ENCODE measurements around the gene SRP9. TPM values are rescaled to one million over a fixed set of nuclear protein-coding genes. Genes with fewer than 3 reads are reported as not detected.
"Not testable (repeated sequence)": the region's sequence is repeated elsewhere in the genome, so short reads cannot be mapped to it uniquely, and the experiment has no call there.

SRP9 gene
- total RNA-seq, 1 donor from 2014 or later: 156 TPM

DNA sequence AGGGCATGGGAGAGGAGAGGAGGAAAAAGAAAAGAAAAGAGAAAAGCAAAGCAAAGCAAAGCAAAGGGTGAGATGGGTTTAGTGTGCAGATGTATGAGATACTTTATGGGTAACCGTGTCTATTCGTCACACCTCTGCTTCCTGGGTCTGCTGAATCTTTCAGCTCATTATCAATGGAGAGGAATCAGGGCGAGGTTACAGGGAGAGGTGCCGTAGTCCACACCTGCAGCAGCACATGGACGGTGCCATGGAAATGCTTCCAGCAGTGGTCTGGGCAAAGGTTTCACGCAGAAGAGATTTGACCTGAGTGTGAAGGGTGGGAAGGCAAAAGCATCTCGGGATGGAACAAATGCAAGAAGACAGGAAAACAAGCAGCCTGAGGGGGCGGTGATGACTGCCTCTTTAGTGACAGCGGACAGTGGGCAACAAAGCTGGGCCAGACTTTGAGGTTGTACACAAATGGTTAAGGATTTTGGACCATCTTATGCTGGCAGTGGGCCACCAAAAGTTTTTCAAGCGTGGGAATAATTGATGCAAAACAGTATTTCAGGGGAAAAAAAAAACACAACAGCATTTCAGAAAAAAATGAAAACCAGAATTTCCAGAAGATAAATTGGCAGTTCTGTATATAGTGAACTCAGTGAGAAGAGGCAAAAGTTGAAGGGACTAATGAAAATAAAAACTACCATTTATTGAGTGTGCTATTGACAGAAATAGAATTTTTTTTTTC is 19.5 kb upstream of the SRP9 start:
- ATAC-seq: no peak

DNA sequence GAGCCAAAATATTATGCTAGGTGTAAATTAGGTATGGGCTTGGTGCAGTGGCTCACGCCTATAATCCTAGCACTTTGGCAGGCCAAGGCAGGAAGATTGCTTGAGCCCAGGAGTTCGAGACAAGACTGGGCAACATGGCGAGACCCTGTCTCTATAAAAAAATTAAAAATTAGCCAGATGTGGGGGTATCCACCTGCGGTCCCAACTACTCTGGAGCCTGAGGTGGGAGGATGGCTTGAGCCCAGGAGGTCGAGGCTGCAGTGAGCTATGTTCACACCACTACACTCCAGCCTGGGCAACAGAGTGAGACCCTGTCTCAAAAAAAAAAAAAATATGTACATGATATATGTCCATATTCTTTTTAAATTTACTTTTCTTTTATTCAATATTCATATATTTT is 17.7 kb upstream of the SRP9 start:
- ATAC-seq: not testable (repeated sequence)

DNA sequence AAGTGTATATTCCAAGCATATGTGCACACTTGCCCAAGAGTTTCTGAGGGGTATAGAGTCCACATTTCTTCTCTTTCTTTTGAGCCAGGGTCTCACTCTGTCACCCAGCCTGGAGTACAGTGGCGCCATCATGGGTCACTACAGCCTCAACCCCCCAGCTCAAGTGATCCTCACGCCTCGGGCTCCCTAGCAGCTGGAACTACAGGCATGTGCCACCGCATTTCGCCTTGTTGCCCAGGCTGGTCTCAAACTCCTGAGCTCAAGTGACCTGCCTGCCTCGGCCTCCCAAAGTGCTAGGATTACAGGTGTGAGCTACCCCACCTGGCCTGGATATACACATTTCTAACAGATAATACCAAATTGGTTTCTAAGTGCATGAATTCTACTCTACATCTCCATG is 17.1 kb upstream of the SRP9 start:
- ATAC-seq: no peak

DNA sequence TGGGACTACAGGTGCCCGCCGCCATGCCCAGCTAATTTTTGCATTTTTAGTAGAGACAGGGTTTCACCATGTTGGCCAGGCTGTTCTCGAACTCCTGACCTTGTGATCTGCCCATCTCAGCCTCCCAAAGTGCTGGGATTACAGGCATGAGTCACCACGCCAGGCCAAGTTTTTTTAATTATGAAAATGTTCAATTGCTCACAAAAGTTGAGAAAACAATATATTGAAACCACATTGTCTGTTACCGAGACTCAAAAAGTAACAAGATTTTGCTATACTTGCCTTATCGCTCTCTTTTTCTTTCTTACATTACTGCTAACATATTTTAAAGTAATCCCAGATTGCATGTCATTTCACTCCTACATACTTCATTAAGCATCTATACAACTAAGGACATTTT is 16.2 kb upstream of the SRP9 start:
- not testable (repeated sequence) for ATAC-seq

DNA sequence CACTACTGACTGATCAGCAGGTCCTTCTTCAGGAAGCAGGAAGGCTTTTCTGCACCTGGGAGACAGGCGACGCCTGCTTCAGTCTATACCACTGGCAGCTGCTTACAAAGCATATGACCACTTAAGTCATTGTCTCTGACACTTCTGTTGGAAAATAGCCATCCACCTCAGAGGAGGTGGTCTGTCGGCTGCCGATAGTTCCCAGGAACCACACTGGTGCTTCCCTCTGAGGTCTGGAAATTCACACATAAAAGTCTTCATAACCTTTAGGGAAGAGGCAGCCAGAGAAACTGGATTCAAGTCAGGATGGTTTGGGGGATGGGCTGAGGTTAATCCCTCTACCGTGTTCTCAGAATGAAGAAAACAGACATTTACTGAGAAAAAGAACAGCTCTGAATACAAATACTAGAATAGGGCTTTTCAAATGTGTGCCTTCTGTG is 15.6 kb upstream of the SRP9 start:
- no peak for ATAC-seq

DNA sequence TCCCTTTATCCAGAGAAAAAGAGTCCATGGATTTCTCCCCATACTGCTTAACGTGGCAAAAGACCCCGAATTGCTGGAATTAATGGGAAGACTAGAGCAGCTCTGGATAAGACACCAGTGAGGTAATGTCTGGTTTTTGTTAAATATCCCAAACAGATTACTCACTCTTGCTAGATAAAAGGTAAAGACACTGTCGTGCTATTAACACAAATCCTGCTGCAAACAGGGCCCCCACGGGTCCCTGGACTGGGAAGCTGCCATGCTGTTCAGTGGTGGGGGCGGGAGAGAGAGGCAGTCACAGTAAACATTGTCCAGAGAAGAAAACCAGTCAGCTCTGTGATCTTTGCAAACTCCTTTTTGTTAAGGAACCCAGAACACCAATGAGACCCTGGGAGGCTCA is 15.2 kb upstream of the SRP9 start:
- no peak for ATAC-seq

DNA sequence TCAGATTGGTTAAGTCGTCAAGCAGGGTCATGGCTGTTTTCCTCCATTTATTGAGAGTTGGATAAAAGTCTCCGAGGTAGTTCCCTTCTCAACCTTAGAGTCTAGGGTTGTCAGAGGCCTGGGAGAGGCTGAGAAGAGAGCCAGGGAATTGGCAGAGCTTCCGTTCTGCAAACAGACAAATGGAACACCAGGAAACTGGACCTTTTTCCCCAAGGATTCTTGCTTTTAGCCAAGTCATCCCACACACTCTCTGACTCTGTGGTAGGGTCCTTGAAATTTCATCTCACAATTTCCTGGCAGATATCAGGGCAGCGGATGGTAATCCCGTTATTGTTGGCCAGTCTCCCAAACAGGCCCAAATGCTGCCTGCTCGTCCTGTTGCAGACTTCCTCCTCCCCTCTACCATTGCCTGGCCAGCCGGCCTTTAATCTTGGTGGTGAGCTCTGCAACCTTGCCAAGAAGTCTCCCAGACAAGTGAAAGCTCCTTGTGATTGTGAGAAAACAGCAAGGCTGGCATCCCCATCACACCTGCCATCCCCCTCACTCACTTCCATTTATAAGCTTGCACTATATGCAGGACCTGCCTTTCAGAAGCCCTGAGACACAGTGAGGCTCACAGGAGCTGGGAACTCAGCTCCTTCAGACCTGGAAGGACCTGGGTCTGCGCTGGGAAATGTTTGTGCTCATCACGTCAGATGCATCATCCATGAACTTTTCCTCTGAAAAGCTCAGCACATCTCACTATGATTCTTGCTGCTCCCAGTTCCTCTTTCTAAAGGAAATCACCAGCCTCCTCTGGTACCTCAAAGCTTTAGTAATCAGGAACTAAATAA is 13.7 kb upstream of the SRP9 start:
- ATAC-seq: no peak

DNA sequence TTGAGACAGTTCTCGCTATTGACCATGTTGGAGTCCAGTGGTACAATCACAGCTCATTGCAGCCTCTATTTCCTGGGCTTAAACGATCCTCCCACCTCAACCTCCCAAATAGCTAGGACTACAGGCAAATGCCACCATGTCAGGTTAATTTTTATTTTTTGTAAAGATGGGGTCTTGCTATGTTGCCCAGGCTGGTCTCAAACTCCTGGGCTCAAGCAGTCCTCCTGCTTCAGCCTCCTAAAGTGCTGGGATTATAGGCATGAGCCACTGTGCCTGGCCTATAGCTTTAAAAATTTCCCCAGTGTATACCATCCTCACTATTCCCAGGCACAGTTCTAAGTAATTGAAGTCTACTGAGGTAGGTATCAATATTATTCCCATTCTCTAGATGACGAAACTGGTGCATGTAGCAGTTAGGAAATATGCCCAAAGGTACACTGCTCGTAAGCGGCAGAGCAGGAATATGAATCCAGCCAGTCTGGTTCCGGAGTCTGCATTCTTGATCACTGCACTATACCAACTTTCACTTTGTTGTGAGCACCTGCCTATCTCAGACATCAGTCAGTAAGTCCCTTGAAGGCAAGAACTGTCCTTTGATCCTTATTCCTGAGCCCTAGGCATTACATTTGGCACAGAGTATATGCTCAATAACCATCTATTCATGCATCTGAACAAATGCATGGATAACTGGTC is 11.5 kb upstream of the SRP9 start:
- peak; percentile 84 for ATAC-seq

DNA sequence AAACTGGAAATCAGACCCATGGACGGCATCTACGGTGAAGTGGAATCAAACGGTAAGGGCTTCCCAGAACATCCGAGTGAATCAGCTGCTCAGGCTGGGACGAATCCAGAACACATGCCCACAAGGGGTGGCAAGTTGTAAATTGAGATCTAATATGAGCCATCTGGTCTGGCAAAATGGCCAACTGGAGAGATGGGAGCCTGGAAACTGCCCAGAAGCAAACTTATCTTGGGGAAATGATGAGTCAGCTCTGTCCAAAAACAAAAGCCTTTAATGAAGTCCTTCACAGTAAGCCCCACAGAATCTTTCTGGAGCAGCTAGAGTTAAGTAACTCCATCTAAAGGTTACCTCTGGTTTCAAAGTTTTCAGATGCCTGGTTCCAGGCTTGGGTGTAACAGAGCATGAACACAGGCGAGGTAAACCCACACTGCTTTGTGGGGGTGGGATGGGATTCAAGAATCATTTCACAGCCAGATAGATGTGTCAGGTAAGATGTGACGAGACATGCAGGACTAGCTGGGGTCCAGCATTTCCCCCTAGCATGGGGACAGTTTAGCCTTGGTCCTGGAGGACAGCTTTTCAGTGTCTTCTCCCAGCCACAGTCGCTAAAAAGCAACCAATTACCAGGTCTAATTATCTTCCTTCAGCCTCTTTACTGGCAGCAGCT is 10.5 kb upstream of the SRP9 start:
- ATAC-seq: peak; percentile 11

DNA sequence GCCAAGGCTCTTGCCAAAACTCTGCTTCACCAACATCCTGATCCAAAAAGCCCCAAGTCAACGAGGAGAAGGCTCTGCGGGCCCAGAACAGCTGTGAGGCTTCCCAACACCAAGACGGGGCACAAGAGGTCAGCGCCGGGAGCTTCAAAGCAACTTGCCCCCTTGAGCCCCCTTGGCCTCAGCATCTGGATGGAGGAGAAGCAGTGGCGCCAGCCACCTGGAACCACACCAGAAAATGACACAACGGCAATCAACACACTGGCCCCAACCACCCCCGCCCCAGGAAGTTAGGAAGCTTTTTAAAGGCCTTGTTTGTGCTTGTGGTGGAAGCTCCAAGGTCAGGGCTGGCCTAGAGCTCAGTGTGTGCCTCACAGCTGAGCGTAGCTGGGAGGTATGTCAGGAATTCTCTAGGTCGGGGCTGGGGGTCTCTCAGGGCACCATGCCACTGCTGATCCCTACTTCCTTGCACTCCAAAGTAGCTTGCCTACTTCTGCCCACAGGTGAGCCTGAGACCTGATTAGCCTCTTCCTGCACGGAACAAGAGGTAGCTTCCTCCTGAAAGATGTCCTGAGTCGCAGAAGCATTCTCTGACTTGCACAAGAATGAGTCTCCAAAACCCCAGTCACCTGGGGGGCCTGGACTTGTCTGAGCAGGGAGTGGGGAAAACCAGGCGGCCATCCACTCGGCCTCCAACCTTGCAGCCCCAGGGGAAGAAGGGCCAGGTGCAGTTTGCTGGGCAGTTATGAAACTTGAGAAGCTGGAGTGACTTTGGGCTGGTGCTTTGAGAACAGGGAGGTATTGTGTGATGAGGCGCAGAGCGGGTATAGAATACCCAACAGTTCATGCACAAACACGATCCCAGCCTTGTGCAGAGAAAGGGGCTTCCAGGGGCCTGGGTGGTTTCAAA is 9.7 kb upstream of the SRP9 start:
- ATAC-seq: no peak

DNA sequence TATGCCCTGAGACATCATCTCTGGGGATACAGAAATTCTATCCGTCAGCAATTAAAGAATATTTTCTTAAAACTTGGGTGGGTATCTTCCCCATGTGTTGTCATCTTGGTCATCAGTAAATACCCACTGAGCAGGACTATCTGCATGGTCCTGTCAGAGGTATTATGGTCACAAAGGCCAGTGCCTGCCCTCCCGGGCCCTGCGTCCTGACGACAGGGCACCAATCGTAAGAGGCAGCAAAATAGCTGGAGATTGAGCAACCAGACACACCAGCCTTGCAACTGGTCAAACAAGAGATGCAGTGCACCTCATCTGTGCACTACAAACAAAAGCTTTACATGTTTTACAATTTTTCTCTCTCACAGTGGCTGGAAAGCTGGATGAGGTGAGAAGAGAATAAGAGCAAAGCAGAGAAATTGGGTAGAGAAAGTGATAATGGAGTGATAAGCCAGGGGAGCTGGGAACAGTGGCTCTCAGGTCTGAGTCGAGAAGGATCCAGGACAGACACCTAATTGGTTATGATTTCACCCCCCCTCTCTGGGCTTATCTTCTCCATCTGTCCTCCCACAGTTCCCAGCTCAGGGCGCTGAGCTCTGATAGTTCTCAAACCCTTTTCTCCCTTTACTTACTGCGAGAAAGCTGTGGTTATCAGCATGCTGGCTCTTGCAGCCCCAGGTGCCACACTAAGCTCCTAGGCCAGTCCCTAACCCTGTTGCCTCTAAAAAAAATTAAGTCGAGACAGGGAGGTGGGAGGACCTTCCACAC is 8.8 kb upstream of the SRP9 start:
- peak; percentile 21 for ATAC-seq

DNA sequence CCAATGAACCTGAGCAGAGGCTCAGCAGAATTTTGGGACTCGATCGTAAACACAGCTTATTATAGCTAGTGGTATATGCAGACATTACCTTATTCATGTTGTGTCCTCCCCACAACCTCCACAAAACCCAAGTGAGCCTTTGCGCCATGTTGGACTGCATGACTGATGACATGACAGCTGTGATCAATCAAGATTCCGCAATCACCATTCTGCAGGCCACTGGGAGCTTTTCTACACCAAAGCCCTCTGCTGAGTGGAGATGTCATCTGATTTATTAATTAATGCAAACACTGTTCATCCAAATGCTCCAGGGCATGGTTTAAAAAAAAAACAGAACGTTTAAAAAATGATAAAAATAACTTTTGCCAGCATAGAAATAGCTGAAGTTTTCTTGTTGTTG is 7.9 kb upstream of the SRP9 start:
- ATAC-seq: no peak

DNA sequence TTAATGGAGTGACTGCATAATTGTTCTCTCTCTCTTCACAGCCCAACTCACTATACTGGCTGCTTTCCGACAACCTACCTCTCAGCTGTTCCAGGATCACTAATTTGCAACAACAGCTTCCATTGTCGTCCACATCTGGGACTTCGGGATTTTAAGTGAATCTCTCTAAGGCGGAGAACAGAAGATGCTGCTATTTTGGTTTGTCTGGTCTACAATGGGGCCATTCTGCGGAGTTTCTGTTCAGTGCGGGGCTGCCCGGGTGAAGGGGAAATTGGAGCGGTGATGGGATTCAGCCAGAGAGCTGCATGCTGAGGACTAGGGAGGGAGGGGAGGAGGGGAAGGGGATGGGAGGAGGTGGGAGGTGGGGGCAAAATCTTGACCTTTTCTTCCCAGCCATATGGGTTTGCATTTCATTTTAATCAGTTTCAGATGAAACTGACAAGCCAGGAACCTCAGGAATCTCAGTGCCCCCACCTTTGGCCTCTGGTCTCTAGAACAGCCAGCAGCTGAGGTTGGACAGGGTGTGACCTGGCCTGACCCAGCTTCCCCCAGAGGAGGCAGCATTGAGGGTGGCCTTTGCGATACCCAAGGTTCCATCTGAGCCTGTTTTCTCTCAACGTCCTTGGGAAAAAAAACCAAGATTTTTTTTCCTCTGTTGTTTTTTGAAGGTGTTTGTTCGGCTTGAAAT is 6.9 kb upstream of the SRP9 start:
- ATAC-seq: no peak

DNA sequence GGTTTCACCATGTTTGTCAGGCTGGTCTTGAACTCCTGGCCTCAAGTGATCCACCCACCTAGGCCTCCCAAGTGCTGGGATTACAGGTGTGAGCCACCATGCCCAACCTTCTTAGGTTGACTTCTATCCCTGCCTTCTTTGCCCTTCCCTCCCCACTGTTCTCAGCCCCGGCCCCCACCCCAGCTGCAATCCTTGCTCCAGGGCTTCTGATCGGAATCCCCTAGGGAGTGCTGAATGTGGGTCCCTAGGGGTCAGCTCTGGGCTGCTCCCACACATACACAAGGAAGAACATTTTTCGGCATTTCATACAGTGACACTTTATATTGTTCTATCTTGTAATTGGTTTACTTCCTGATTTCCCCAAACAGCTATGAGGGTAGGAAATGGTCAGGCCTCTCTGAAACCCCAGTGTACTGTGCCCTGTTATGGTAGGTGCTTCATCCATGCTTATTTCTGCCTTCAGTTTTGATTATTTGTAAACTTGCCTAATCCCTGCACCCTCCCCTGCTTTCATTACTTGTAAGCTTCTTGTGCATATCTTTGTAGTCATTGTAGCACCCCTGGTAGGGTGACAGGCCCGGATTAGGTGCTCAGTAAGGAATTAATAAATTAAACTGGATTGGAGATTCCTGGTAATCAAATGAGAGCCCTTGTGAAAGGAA is 5.8 kb upstream of the SRP9 start:
- ATAC-seq: no peak

DNA sequence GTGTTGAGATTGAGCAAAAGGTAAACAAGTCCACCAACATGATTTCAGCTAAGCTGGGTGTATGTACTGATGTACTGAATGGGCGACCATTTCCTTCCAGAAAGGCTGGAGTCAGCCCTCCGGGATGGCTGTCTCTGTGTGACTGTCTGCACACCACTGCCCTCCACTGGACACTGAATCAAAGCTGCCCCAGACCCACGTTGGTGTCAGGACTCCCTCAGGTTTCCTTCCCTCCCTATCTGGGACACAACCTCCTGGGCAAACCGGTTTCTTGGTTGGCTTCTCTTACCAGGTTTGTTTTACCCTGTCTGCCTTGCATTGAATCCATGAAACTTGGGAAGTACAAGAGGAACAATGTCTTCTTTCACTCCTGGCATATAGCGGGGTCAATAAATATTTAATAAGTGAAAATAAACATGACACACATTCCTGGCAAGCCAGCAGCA is 5.3 kb upstream of the SRP9 start:
- ATAC-seq: peak; percentile 95

DNA sequence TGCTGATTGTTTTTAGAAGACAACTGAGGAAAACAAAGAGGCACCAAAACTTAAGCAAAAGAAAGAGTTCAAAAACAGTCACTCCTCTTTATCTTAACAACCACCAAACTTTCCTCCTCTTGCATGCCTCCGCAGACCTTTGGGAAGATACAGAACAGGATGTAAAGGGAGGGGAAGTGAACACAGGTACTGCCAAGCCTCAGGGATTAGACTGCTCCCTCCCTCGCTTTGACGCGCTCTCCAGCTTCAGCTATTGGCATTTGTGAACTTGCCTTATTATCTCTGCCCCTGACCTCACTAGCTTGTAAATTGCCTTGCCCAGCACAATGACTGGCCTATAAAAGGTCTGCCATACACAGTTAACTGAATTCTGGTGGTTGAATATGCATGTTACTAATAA is 4.8 kb upstream of the SRP9 start:
- ATAC-seq: peak; percentile 48

DNA sequence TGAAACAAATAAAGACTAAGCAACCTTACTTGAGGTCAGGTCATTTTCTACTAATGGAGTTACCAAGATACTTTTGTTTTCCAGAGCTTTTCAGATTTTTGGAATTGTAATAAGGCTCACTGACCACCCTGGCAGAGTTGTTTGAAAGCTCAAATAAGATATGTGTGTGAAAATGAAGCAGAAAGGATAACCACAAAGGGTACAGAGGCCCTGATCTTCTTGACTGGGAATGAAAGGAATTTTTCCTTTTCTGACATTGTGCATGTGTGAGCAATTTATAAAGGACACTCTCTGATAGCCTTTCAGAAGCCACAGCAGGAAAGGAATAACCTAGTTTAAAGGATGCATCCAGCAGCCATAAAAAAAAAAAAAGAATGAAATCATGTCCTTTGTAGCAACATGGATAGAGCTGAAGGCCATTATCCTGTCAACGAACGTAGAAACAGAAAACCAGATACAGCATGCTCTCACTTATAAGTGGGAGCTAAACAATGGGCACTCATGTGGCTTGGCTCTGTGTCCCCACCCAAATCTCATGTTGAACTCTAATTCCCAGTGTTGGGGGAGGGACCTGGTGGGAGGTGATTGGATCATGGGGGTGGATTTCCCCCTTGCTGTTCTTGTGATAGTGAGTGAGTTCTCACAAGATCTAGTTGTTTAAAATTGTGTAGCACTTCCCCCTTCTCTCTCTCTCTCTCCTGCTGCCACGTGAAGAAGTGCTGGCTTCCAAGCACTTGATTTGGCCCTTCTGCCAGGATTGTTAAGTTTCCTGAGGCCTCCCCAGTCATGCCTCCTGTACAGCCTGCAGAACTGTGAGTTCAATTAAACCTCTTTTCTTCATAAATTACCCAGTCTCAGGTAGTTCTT is 3.1 kb upstream of the SRP9 start:
- ATAC-seq: no peak

DNA sequence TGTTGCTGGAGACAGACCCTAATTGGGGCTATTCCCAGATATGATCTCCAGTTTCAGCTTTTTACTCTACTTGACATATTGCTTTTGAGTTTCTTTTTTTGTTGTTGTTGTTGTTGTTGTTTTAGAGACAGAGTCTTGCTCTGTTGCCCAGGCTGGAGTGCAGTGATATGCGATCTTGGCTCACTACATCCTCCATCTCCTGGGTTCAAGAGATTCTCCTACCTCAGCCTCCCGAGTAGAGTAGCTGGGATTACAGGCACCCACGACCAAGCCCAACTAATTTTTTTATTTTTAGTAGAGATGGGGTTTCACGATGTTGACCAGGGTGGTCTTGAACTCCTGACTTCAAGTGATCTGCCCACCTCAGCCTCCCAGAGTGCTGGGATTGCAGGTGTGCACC is 1.3 kb upstream of the SRP9 start:
- no peak for ATAC-seq

Measured in esophagus mucosa (tissue), 1 donor.